Lung (tissue), 12 donors: Measurements from ENCODE around the gene GIPC1. TPM values are rescaled to one million over a fixed set of nuclear protein-coding genes. Genes with fewer than 3 reads are reported as not detected.
A peak's percentile ranks its signal among the peaks of the same experiment; 100 is the strongest.
"Not testable (repeated sequence)": the region's sequence is repeated elsewhere in the genome, so short reads cannot be mapped to it uniquely, and the experiment has no call there.

Experiments
- ATAC-seq: fragments of 200-7000 bp; cut with Tn5 transposase; one replicate; pipeline ENCODE4 v1.9.1; 2020; ENCODE audit warnings: moderate number of reproducible peaks; ENCODE audit not compliant: insufficient read depth, low FRiP score
- DNase-seq, 3 donors: peaks; one replicate each; pipeline ENCODE4 v3.0.0-alpha.2; 2013 to 2017
- H3K27ac ChIP-seq, 2 donors: one replicate each; pipeline ENCODE4 v1.5.1; 2013; ENCODE audit warnings: mild to moderate bottlenecking in 2 of 2, moderate library complexity in 2 of 2, control low read depth in 1 of 2, inconsistent platforms in 1 of 2, low read depth in 1 of 2, low read length in 1 of 2
- H3K27me3 ChIP-seq, 3 donors: one replicate each; pipeline ENCODE4 v1.5.1; 2013; ENCODE audit warnings: low read length in 2 of 3; ENCODE audit not compliant: control insufficient read depth in 3 of 3, insufficient read depth in 3 of 3
- H3K36me3 ChIP-seq, 4 donors: one replicate each; pipeline ENCODE4 v1.5.1; 2013; ENCODE audit warnings: low read length in 4 of 4, mild to moderate bottlenecking in 1 of 4, moderate library complexity in 1 of 4; ENCODE audit not compliant: control insufficient read depth in 4 of 4, insufficient read depth in 4 of 4
- H3K4me1 ChIP-seq, 5 donors: one replicate each; pipeline ENCODE4 v1.5.1; 2013; ENCODE audit warnings: low read length in 5 of 5, mild to moderate bottlenecking in 2 of 5, moderate library complexity in 1 of 5; ENCODE audit not compliant: control insufficient read depth in 5 of 5, insufficient read depth in 5 of 5
- H3K4me3 ChIP-seq: one replicate; pipeline ENCODE4 v1.5.1; 2013; ENCODE audit warnings: mild to moderate bottlenecking, control low read depth, moderate library complexity
- H3K9ac ChIP-seq, 2 donors: one replicate each; pipeline ENCODE4 v1.5.1; 2013; ENCODE audit warnings: low read length in 2 of 2, control low read depth in 1 of 2; ENCODE audit not compliant: insufficient read depth in 1 of 2
- H3K9me3 ChIP-seq, 4 donors: one replicate each; pipeline ENCODE4 v1.5.1; 2013; ENCODE audit warnings: low read length in 3 of 4, mild to moderate bottlenecking in 1 of 4, moderate library complexity in 1 of 4; ENCODE audit not compliant: control insufficient read depth in 4 of 4, insufficient read depth in 3 of 4
- CTCF ChIP-seq: IDR thresholded peaks from 2 replicates; pipeline ENCODE4 v1.5.1; 2012; ENCODE audit warnings: mild to moderate bottlenecking; ENCODE audit errors: control extremely low read depth, extremely low read depth
- WGBS, 2 donors: extraction: QIAGEN DNeasy Blood & Tissue Kit; methylation state at CpG; one replicate each; pipeline ENCODE4 v1.1.7; 2013; 5-methylcytosine and 5-hydroxymethylcytosine counted together
- polyA plus RNA-seq, 2 donors: library from polyadenylated mRNA; stranded (reverse); fragments of 200-250 nt; gene quantifications; one replicate each; pipeline ENCODE4 v1.2.1, GENCODE V29; 2013
- total RNA-seq, 2 donors: library from RNA; depleted of rRNA in 1 of 2; stranded (reverse); fragments of >200 nt in 1 of 2; gene quantifications; one replicate each; pipeline ENCODE4 v1.2.1, GENCODE V29; 2014 to 2021
- donor health status: control.
- donor health status: control.
- donor health status: Bipolar disorder and iron deficiency.
- donor health status: healthy.
- donor health status: DM: yes; HTN: yes; CAD: no.

GIPC1 gene
- total and polyA plus RNA-seq, 4 donors: 94.9 to 156 (median 131) TPM

DNA sequence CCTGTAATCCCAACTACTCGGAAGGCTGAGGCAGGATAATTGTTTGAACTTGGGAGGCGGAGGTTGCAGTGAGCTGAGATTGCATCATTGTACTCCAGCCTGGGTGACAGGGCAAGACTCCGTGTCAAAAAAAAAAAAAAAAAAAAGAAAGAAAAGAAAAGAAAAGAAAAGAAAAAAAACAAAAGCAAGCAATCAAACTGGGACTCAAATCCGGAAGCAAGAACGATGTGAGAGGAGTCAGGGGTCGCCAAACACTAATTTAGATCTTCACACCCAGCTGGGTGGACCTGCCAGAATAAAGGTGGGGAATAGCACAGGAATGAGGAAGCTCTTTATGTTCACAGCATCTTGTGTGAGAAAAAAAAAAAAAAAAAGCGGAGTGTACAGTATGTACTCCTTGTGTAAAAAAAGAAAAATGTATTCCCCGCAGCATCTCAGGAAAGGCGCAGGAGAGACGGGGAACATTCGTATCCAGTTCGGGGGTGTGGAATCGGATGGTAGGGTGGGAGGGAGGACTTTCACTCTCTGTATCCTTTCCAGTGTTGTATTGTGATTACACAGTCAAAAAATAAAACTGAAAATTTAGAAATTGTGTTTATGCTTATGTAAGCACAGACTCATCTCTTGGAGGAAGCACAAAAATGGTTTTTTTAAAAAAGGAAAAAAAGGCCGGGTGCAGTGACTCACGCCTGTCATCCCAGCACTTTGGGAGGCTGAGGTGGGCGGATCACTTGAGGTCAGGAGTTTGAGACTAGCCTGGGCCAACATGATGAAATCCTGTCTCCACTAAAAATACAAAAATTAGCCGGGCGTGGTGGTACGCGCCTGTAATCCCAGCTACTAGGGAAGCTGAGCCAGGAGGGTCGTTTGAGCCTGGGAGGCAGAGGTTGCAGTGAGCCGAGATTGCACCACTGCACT, 14.6 kb upstream of the GIPC1 start:
- 34 to 43% methylated on average over 22 of the region's 22 CpGs for WGBS, 2 donors
- no peaks in the 10 kb centered on the region for H3K9me3 ChIP-seq
- no peak for TF ChIP-seq CTCF
- DNase-seq (no peak), ATAC-seq (peak; percentile 63)
- no peak overlapping the region for H3K4me3 ChIP-seq
- no peak overlapping the region for H3K9ac ChIP-seq
- peaks cover 0 to 11% (median 10%) of the 10 kb centered on the region in 5 donors for H3K4me1 ChIP-seq
- no peaks in the 10 kb centered on the region for H3K27me3 ChIP-seq
- peak overlapping the region in 1 of 2 donors; percentile 73 for H3K27ac ChIP-seq
- H3K36me3 ChIP-seq: peaks cover 13 to 18% (median 15%) of the 10 kb centered on the region in 4 donors

DNA sequence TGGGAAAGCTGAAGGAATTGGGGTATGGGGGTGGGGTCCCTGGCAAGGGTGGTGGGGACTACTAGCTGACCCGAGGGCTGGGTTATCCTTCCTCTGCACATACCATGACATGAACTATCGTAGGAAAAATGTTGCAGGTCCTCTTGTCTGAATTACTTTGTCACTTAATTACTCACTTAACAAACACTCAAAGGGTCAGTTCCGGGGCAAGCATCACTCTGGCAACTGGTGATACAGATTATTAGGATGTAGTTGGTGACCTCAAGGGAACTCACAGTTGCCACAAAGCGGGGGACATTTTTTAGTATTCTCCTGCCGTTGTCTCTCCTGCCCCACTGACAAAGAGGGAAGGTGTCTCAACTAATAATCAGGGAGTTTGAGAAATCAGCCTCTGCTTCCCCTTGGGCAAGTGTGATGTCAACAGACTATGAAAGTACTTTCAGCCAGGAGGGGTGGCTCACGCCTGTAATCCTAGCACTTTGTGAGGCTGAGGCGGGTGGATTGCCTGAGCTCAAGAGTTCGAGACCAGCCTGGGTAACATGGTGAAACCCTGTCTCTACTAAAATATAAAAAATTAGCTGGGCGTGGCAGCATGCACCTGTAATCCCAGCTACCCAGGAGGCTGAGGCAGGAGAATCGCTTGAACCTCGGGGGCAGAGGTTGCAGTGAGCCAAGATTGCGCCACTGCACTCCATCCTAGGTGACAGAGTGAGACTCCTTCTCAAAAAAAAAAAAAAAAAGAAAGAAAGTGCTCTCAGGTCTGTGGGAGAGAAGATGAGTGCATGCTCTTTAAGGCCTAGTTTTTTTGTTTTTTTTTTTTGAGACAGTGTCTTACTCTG, 12.0 kb upstream of the GIPC1 start:
- Histone ChIP-seq H3K27me3 (no peaks in the 10 kb centered on the region), H3K9ac (no peak overlapping the region), H3K36me3 (no peaks in the 10 kb centered on the region), H3K27ac (peak overlapping the region in 1 of 2 donors; percentile 87), H3K9me3 (no peaks in the 10 kb centered on the region), H3K4me1 (peaks cover 0 to 9% (median 4%) of the 10 kb centered on the region in 5 donors), H3K4me3 (no peak overlapping the region)
- WGBS, 2 donors: 34 to 42% methylated on average over 12 of the region's 12 CpGs
- DNase-seq: peak; percentile 59 to 64 (median 60)
- no peak for TF ChIP-seq CTCF
- ATAC-seq: peak; percentile 5

DNA sequence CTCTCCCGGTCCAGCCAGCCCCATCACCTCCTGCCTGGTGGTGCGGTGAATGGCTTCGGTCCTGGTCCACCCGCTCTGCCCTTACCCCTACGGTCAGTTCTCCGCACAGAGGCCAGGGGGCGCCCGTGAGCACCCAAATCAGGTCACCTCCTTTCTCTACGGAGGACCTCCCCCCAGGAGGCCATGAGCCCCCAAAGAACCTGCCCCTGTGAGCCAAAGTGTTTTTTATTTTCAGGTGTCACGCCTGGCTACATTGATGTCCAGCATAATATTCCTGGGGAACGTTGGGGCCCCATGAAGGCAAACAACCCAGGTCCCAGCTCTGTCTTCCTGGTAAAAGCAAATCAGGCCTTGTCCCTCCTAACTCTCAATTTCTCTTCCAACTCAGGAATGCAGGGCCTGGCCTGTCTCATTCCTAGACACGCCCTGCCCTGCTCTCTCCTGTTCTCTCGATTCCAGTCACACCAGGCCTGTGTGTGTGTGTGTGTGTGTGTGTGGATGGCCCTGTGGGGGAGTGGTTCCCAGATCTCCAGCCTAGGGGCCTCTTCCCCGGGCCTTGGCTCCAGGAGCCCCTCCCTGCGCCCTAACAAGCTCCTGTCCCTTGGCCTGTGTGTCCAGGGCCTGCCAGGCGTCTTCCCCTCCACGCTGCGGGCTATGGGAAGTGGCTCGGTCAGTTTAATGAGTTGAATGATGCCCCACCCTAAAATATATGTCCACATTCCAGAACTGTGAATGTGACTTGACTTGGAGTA, 9.7 kb upstream of the GIPC1 start:
- Histone ChIP-seq H3K4me1 (peaks cover 0 to 7% (median 6%) of the 10 kb centered on the region in 5 donors), H3K4me3 (no peak overlapping the region), H3K9ac (no peak overlapping the region), H3K36me3 (no peaks in the 10 kb centered on the region), H3K9me3 (no peaks in the 10 kb centered on the region), H3K27me3 (no peaks in the 10 kb centered on the region), H3K27ac (peak overlapping the region in 1 of 2 donors; percentile 87)
- TF ChIP-seq CTCF: peak; percentile 60
- peak; percentile 60 for ATAC-seq
- peak; percentile 39 to 63 (median 50) for DNase-seq
- WGBS, 2 donors: 40 to 42% methylated on average over 18 to 19 of the region's 19 CpGs

DNA sequence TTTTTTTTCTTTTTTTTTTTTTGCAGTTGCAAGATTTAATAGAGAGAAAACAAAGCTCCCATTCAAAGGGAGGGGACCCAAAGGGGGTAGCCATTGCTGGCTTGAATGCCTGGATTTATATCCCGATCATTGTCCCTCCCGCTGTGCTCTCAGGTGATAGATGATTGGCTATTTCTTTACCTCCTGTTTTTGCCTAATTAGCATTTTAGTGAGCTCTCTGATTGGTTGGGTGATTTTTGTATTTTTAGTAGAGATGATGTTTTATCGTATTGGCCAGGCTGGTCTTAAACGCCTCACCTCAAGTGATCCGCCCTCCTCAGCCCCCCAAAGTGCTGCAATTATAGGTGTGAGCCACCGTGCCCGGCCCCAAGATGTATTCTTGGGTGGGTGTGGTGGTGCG, 8.6 kb upstream of the GIPC1 start:
- H3K4me3 ChIP-seq, H3K9ac ChIP-seq, H3K4me1 ChIP-seq, H3K9me3 ChIP-seq, H3K27me3 ChIP-seq, H3K36me3 ChIP-seq, ATAC-seq, DNase-seq: not testable (repeated sequence)
- peak overlapping the region in 1 of 2 donors; percentile 87 for H3K27ac ChIP-seq
- WGBS, 2 donors: 91% methylated on average over 8 of the region's 8 CpGs
